ENCODE data around the gene CASP8AP2. TPM values are rescaled to one million over a fixed set of nuclear protein-coding genes. Genes with fewer than 3 reads are reported as not detected.
"Not testable (repeated sequence)": the region's sequence is repeated elsewhere in the genome, so short reads cannot be mapped to it uniquely, and the experiment has no call there.

CASP8AP2 gene
- total RNA-seq: 10 to 100 TPM; 27.4 to 30.2 TPM

DNA sequence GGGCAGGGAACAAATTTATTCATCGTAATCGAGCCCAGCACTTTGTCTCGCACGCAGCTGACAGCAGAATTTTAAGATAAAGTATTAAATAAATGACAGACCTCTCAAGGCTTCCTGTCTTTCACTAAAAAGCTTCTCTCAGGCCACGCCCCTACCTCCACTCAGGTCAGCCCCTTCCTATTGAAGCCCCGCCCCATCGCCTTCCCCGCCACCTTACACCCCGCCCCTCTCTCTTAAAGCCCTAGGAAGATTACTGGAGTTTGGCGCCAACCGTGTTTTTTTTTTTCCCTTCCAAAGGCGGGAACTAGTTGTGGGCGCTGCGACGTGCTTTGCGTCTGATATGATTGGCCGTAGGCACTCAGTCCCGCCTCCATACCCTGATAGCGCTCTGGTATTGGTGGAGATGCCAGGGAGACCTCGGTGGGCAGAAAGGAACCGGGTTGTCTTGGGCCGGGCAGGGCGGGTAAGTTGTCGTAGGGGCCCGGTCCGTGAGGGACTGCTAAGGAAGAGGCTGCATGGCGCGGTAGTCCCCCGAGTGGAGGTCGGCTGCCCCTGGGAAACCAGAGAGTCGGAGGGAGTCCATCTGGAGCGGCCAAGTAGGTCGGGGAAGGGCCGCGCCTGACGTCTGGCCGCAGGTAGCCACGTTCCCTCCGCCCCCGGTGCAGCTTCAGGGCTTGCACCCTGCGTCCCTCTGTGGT is at the start of gene CASP8AP2:
TSS of gene CASP8AP2 (plus strand) at position 409 of the 698 bp plus-strand sequence.
- Mint-ChIP-seq H3K4me1 (ENCODE audit: low read depth) (peaks cover 31% of the 10 kb centered on the region), H3K27ac (peak within 1 kb of the TSS; percentile 96), H3K36me3 (ENCODE audit: low read depth) (peaks cover 25% of the 10 kb centered on the region), H3K9me3 (no peaks in the 10 kb centered on the region), H3K27me3 (ENCODE audit: low read depth) (no peaks in the 10 kb centered on the region), H3K4me3 (peak within 1 kb of the TSS; percentile 99)
- peak; percentile 98 for DNase-seq
- intact Hi-C loops (cut with micrococcal nuclease): loop anchor here (1.0 to 10.0 kb wide), 11 partner anchors 10 to 865 kb away; partner anchors contain the start of genes BACH2, LYRM2, MAP3K7 and MDN1
- CTCF ChIA-PET: interaction anchor here (0.5 to 1.4 kb wide), 7 partner anchors 9 to 404 kb away, joined by 3 to 8 read pairs (median 4); no protein-coding TSS in a partner anchor

DNA sequence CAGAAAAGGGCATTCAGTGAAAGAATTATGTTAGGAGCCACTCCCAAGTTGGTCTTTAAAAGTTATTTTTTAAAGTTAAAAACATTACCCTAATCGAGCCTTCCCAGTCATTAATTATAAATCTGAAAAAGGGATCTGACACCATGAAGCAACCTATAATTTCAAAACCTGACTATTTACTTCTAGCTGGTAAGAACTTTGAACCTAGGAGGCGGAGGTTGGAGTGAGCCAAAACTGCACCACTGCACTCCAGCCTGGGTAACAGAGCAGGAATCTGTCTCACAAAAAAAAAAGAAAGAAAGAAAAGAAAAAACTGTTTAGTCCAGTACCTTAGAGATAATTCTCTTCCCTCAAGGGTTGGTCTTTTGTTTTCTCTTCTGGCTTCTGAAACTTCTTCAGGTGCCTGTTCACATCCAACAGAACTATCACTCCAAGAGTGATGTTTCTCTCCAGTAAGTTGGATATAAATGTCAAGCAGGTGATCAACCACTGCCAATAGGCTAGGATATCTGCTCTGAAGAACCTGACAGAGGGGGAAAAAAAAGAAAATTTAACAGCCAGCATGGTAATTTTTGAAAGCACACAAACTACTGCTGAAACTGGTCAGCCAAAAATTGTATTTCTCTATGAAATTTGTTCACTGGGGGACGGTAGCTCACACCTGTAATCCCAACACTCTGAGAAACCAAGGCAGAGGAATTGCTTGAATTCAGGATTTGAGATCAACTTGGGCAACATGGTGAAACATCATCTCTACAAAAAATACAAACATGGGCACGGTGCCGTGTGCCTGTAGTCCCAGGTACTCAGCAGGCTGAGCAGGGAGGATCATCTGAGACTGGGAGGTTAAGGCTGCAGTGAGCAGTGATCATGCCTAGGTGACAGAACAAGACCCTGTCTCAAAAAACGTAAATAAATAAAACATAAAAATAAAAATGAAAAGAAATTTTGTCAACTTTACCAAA is 48.3 kb upstream of the CASP8AP2 start:
- Mint-ChIP-seq H3K27ac (no peak overlapping the region), H3K36me3 (ENCODE audit: low read depth) (peaks cover 53% of the 10 kb centered on the region), H3K4me1 (ENCODE audit: low read depth) (no peaks in the 10 kb centered on the region), H3K27me3 (ENCODE audit: low read depth) (no peaks in the 10 kb centered on the region), H3K4me3 (no peak overlapping the region), H3K9me3 (no peaks in the 10 kb centered on the region)
- no peak for DNase-seq
- intact Hi-C loops (cut with micrococcal nuclease): no loop called here
- CTCF ChIA-PET: no interaction called here

DNA sequence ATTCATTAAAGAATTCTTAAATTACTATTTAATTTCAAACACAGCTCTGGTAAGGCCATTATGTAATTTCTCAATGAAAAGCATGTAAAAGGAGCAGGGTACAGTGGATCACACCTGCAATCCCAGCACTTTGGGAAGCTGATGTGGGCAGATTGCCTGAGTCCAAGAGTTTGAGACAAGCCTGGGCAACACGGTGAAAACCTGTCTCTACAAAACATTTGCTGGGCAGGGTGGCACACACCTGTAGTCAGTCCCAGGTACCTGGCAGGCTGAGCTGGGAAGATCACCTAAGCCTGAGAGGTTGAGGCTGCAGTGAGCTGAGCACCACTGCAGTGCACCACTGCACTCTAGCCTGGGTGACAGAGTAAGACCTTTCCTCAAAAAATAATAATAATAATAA is 47.5 kb upstream of the CASP8AP2 start:
- CTCF ChIA-PET: no interaction called here
- Mint-ChIP-seq H3K9me3 (no peaks in the 10 kb centered on the region), H3K36me3 (ENCODE audit: low read depth) (peaks cover 56% of the 10 kb centered on the region), H3K4me1 (ENCODE audit: low read depth) (no peaks in the 10 kb centered on the region), H3K27ac (no peak overlapping the region), H3K4me3 (no peak overlapping the region), H3K27me3 (ENCODE audit: low read depth) (no peaks in the 10 kb centered on the region)
- intact Hi-C loops (cut with micrococcal nuclease): no loop called here
- no peak for DNase-seq

DNA sequence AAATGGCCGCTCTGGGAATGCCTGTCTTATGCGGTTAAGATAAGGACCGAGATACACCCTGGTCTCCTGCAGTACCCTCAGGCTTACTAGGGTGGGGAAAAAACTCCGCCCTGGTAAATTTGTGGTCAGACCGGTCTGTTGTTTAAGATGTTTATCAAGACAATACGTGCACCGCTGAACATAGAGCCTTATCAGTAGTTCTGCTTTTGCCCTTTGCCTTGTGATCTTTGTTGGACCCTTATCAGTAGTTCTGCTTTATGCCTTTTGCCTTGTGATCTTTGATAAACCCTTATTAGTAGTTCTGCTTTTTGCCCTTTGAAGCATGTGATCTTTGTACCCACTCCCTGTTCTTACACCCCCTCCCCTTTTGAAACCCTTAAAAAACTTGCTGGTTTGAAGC is 46.4 kb upstream of the CASP8AP2 start:
- DNase-seq; H3K9me3 Mint-ChIP-seq; H3K4me3 Mint-ChIP-seq; H3K27ac Mint-ChIP-seq; H3K4me1 Mint-ChIP-seq (ENCODE audit: low read depth); CTCF ChIA-PET; H3K27me3 Mint-ChIP-seq (ENCODE audit: low read depth); intact Hi-C loops (cut with micrococcal nuclease): not testable (repeated sequence)
- peaks cover 62% of the 10 kb centered on the region for H3K36me3 Mint-ChIP-seq (ENCODE audit: low read depth)

DNA sequence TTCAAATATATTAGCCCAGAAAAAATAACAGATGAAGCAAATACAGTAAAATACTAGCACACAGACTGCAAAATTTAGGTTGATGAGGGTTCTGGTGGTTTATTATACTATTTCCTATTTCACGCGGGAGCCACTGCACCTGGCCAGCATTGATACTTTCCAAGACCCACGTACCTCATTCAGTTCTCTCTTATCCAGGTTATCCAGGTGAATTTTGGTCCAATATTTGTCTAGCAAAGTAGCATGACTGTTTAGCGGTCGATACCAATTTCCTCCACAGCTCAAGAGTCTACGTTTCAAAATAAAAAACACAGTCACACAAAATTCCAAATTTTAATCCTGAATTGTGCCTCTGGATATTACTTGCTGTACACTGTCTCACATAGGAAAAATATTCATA is 44.8 kb upstream of the CASP8AP2 start:
- CTCF ChIA-PET: interaction anchor here (1.0 kb wide), 1 partner anchor 9 kb away, joined by 3 read pairs; no protein-coding TSS in a partner anchor
- Mint-ChIP-seq H3K4me3 (no peak overlapping the region), H3K27me3 (ENCODE audit: low read depth) (no peaks in the 10 kb centered on the region), H3K27ac (no peak overlapping the region), H3K36me3 (ENCODE audit: low read depth) (peaks cover 67% of the 10 kb centered on the region), H3K9me3 (no peaks in the 10 kb centered on the region), H3K4me1 (ENCODE audit: low read depth) (no peaks in the 10 kb centered on the region)
- intact Hi-C loops (cut with micrococcal nuclease): no loop called here
- no peak for DNase-seq

DNA sequence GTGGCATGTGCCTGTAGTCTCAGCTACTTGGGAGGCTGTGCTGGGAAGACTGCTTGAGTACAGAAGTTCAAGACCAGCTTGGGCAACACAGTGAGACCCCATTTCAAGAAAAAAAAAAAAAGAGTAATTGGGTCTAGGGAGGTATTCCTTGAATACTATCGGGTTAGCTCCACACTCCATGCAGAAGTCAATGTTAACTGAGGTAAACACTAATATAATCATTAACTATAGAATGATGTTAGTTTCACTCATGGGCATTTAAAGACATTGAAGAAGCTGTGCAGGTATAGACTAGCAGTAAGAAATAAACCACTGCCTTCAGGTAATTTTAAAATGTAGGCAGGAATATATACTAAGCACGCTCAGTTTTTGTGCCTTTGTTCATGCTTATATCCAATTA is 42.7 kb upstream of the CASP8AP2 start:
- peaks cover 52% of the 10 kb centered on the region for H3K36me3 Mint-ChIP-seq (ENCODE audit: low read depth)
- no peak overlapping the region for H3K27ac Mint-ChIP-seq
- no peaks in the 10 kb centered on the region for H3K27me3 Mint-ChIP-seq (ENCODE audit: low read depth)
- DNase-seq: no peak
- H3K4me3 Mint-ChIP-seq: no peak overlapping the region
- CTCF ChIA-PET: interaction anchor here (0.7 kb wide), 1 partner anchor 325 kb away, joined by 3 read pairs; no protein-coding TSS in a partner anchor
- H3K4me1 Mint-ChIP-seq (ENCODE audit: low read depth): no peaks in the 10 kb centered on the region
- H3K9me3 Mint-ChIP-seq: no peaks in the 10 kb centered on the region
- intact Hi-C loops (cut with micrococcal nuclease): no loop called here

DNA sequence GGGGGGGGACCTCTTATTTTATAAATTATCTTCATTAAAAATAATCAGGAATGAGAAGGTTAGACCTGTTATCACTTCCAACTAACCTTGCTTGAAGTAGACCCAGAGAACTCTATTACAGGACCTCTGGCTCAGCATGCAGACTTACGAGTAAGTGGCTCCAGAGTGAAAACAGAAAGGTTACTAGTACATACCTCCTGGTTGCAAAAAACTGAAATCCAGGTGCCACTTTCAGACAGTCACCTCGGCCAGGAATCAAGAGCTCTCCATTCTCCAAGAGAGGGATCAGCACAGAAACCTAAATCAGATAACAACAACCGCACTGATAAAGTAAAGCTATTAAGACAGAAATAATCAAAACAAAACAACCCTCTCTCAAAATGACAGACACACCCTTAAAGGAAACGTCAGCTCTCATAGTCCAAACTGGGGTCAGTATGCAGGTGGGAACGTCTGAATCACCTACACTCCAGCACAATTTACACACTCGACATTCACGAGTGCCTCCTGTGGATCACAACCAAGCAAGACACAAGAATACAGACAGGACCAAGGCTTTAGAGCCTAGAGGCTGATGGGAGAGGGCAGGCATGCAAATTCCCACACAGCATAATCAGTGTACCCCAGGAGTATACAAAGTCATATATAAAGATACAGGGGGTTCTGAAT is 41.9 kb upstream of the CASP8AP2 start:
- Mint-ChIP-seq H3K27me3 (ENCODE audit: low read depth) (no peaks in the 10 kb centered on the region), H3K4me1 (ENCODE audit: low read depth) (no peaks in the 10 kb centered on the region), H3K9me3 (no peaks in the 10 kb centered on the region), H3K36me3 (ENCODE audit: low read depth) (peaks cover 51% of the 10 kb centered on the region), H3K4me3 (no peak overlapping the region), H3K27ac (no peak overlapping the region)
- DNase-seq: no peak
- CTCF ChIA-PET: no interaction called here
- intact Hi-C loops (cut with micrococcal nuclease): no loop called here

DNA sequence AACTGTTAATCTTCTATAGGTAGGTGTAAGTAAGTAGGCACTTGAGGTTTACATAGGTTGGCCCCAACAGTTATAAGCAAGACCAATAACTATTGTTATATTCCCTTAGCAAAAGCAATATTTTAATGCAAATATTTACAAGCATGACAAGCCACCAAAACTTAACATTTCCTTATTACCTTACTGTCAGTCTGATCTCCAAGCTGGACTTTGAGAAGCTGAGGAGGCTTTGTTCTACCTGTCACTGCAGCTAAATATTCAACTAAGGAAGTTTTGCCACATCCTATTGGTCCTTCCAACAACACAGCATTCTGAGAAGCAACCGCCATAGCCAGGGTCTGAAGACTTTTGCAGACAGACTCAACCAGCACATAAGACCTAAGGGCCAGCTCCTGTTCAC is 39.7 kb upstream of the CASP8AP2 start:
- intact Hi-C loops (cut with micrococcal nuclease): loop anchor here (5.0 kb wide), 1 partner anchor 153 kb away; the partner anchor contains the start of gene LYRM2
- peaks cover 21% of the 10 kb centered on the region for H3K4me1 Mint-ChIP-seq (ENCODE audit: low read depth)
- CTCF ChIA-PET: interaction anchor here (0.6 to 0.7 kb wide), 2 partner anchors 198 to 796 kb away, joined by 3 read pairs; no protein-coding TSS in a partner anchor
- no peaks in the 10 kb centered on the region for H3K9me3 Mint-ChIP-seq
- H3K36me3 Mint-ChIP-seq (ENCODE audit: low read depth): peaks cover 53% of the 10 kb centered on the region
- H3K4me3 Mint-ChIP-seq: no peak overlapping the region
- DNase-seq: no peak
- no peak overlapping the region for H3K27ac Mint-ChIP-seq
- no peaks in the 10 kb centered on the region for H3K27me3 Mint-ChIP-seq (ENCODE audit: low read depth)

DNA sequence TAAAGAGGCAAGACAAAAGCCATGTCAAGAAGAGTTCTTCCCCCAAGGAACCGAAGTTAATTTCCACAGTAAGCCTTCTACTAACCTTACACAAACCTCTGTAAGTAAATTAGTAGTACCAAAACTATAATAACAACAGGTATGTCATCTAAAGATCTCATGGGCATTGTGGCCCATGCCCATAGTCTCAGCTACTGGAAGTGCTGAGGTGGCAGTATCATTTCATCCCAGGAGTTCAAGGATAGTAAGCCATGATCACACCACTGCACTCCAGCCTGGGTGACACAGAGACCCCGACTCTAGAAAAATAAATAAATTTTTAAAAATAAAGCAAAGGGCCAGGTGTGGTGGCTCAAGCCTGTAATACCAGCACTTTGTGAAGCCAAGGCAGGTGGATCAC is 39.3 kb upstream of the CASP8AP2 start:
- Mint-ChIP-seq H3K4me1 (ENCODE audit: low read depth) (peaks cover 25% of the 10 kb centered on the region), H3K27me3 (ENCODE audit: low read depth) (no peaks in the 10 kb centered on the region), H3K4me3 (no peak overlapping the region), H3K27ac (no peak overlapping the region), H3K36me3 (ENCODE audit: low read depth) (peaks cover 53% of the 10 kb centered on the region), H3K9me3 (no peaks in the 10 kb centered on the region)
- intact Hi-C loops (cut with micrococcal nuclease): loop anchor here (5.0 kb wide), 1 partner anchor 153 kb away; the partner anchor contains the start of gene LYRM2
- CTCF ChIA-PET: interaction anchor here (0.6 to 0.7 kb wide), 4 partner anchors 26 to 796 kb away, joined by 3 to 4 read pairs (median 3); no protein-coding TSS in a partner anchor
- DNase-seq: no peak

DNA sequence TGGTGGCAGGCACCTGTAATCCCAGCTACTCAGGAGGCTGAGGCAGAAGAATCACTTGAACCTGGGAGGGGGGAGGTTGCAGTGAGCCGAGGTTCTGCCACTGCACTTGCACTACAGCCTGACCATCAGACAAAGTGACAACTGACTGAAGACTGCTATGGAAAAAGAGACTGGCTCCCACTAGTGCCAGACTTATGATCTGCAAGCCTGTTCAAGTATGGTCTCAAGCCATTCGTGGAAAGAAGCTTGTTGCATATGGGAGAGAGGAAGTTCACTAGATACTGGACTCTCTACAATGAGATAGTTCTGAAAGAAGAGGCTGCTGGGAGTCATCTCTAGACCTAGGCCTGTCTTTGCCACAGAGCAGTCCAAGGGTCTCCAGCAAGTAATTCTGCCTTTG is 36.8 kb upstream of the CASP8AP2 start:
- CTCF ChIA-PET: interaction anchor here (0.6 to 1.4 kb wide), 4 partner anchors 9 to 416 kb away, joined by 3 read pairs; no protein-coding TSS in a partner anchor
- no peak overlapping the region for H3K4me3 Mint-ChIP-seq
- no peaks in the 10 kb centered on the region for H3K27me3 Mint-ChIP-seq (ENCODE audit: low read depth)
- peak; percentile 26 for DNase-seq
- intact Hi-C loops (cut with micrococcal nuclease): loop anchor here (5.0 kb wide), 1 partner anchor 156 kb away; the partner anchor contains the start of gene LYRM2
- no peak overlapping the region for H3K27ac Mint-ChIP-seq
- no peaks in the 10 kb centered on the region for H3K9me3 Mint-ChIP-seq
- H3K36me3 Mint-ChIP-seq (ENCODE audit: low read depth): peaks cover 46% of the 10 kb centered on the region
- H3K4me1 Mint-ChIP-seq (ENCODE audit: low read depth): peaks cover 25% of the 10 kb centered on the region

DNA sequence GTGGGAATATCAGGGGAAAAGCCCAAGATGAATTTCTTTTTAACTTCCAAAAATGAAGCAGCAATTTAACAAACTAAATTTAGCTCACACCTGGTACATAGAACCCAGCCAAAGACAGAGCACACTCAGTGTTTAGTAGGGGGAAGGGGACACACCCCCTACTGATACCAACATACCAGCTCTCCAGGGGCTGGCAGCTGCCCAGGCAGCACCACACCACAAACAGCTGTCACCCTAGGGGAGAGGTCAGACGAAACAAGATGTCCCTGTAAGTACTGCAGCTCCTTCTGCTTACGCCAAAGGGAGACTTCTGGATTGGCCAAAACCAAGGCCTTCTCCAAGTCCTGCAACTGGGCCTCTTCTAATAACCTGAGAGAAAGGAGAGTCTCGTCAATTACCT is 36.1 kb upstream of the CASP8AP2 start:
- H3K36me3 Mint-ChIP-seq (ENCODE audit: low read depth): peaks cover 40% of the 10 kb centered on the region
- H3K4me1 Mint-ChIP-seq (ENCODE audit: low read depth): peaks cover 25% of the 10 kb centered on the region
- no peaks in the 10 kb centered on the region for H3K27me3 Mint-ChIP-seq (ENCODE audit: low read depth)
- no peak for DNase-seq
- no peak overlapping the region for H3K27ac Mint-ChIP-seq
- intact Hi-C loops (cut with micrococcal nuclease): loop anchor here (5.0 kb wide), 1 partner anchor 156 kb away; the partner anchor contains the start of gene LYRM2
- CTCF ChIA-PET: interaction anchor here (0.6 to 1.4 kb wide), 4 partner anchors 9 to 416 kb away, joined by 3 read pairs; no protein-coding TSS in a partner anchor
- no peaks in the 10 kb centered on the region for H3K9me3 Mint-ChIP-seq
- H3K4me3 Mint-ChIP-seq: no peak overlapping the region

Data from activated naive CD4-positive, alpha-beta T cell treated with anti-CD3 and anti-CD28 coated beads for 36 hours (primary cell).